Measurements from ENCODE around the gene KLF9. TPM values are rescaled to one million over a fixed set of nuclear protein-coding genes. Genes with fewer than 3 reads are reported as not detected.

The KLF9 gene
- total RNA-seq, 1 donor from 2014 or later: 98.5 TPM

GRCh38 chr9:70422371-70423043, 8.1 kb upstream of the KLF9 start:
- Histone ChIP-seq H3K4me1 (peaks cover 27% of the 10 kb centered on the region), H3K9me3 (no peaks in the 10 kb centered on the region), H3K27me3 (no peaks in the 10 kb centered on the region), H3K36me3 (no peaks in the 10 kb centered on the region), H3K27ac (peak overlapping the region; percentile 100), H3K4me3 (no peak overlapping the region)
- intact Hi-C loops (cut with DNase I): no loop called here
- peak in 1 of 2 donors; percentile 86 for DNase-seq (ENCODE audit: extremely low spot score in 2 of 2)
- TF ChIP-seq POLR2A (IDR thresholded peaks at IDR 0.05): no peak
- TF ChIP-seq POLR2AphosphoS5 (IDR thresholded peaks at IDR 0.05; ENCODE audit: insufficient read depth in 1 of 2, low read depth in 1 of 2): no peak
- TF ChIP-seq, protein P1, sequence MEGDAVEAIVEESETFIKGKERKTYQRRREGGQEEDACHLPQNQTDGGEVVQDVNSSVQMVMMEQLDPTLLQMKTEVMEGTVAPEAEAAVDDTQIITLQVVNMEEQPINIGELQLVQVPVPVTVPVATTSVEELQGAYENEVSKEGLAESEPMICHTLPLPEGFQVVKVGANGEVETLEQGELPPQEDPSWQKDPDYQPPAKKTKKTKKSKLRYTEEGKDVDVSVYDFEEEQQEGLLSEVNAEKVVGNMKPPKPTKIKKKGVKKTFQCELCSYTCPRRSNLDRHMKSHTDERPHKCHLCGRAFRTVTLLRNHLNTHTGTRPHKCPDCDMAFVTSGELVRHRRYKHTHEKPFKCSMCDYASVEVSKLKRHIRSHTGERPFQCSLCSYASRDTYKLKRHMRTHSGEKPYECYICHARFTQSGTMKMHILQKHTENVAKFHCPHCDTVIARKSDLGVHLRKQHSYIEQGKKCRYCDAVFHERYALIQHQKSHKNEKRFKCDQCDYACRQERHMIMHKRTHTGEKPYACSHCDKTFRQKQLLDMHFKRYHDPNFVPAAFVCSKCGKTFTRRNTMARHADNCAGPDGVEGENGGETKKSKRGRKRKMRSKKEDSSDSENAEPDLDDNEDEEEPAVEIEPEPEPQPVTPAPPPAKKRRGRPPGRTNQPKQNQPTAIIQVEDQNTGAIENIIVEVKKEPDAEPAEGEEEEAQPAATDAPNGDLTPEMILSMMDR (IDR thresholded peaks at IDR 0.05): no peak

- intact Hi-C loops (cut with DNase I): loop anchor here (1.0 to 2.0 kb wide), 2 partner anchors 59 to 179 kb away; no protein-coding TSS in a partner anchor
- no peaks in the 10 kb centered on the region for H3K9me3 ChIP-seq
- TF ChIP-seq, protein P1 (IDR thresholded peaks at IDR 0.05): no peak
- TF ChIP-seq POLR2A (IDR thresholded peaks at IDR 0.05) (no peak), POLR2AphosphoS5 (IDR thresholded peaks at IDR 0.05; ENCODE audit: insufficient read depth in 1 of 2, low read depth in 1 of 2) (peak in 1 of 2 donors; percentile 39)
- no peaks in the 10 kb centered on the region for H3K27me3 ChIP-seq
- H3K36me3 ChIP-seq: no peaks in the 10 kb centered on the region
- H3K27ac ChIP-seq: peak overlapping the region; percentile 100
- peaks cover 36% of the 10 kb centered on the region for H3K4me1 ChIP-seq
- DNase-seq (ENCODE audit: extremely low spot score in 2 of 2): peak in 1 of 2 donors; percentile 94
- peak overlapping the region; percentile 56 to 71 for H3K4me3 ChIP-seq
Observed at GRCh38 chr9:70421272-70422180, 7.1 kb upstream of the KLF9 start.

DNA sequence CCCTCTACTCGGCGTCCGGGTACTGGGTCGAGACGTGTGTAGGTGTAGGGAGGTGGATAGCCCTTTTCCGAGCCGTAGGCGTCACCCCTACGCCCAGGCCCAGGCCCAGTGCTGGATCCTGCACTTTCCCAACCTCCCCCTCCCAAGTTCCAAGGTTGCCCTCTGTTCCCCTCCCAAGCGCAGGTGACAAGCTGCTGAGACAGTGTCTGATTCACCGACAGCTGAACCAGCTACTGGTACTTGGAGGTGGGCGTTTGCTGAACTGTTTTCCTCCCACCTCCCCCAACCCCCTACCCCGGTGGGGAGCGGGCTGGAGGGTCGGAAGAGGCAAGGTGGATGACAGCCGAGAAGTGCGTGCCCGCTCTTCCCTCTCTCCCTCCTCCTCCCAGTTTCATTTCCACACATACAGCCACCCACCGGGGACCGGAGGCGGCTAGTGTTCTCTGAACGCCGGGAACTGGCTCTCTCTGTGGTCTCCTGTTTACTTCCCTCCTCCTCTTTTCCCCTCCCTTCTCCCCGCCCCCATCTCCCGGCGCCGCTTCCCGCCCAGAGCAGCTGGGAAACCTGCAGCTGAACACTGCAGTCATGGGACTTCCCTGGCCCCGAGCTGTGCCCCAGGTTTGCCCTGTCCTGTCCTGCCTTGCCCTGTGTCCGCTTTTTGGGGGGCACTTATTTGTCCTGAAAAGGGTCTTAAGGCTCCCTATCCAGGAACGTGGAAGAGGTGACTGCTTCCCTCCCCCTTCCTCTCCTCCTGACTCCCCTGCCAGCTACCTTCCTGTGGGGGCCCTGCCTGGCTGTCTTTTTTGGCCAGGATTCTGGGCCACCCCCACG, 6.2 kb upstream of the KLF9 start:
- H3K27me3 ChIP-seq: no peaks in the 10 kb centered on the region
- peak overlapping the region; percentile 100 for H3K27ac ChIP-seq
- intact Hi-C loops (cut with DNase I): loop anchor here (1.0 to 2.0 kb wide), 2 partner anchors 60 to 180 kb away; no protein-coding TSS in a partner anchor
- DNase-seq (ENCODE audit: extremely low spot score in 2 of 2): peak in 1 of 2 donors; percentile 99
- H3K9me3 ChIP-seq: no peaks in the 10 kb centered on the region
- H3K36me3 ChIP-seq: no peaks in the 10 kb centered on the region
- TF ChIP-seq POLR2AphosphoS5 (IDR thresholded peaks at IDR 0.05; ENCODE audit: insufficient read depth in 1 of 2, low read depth in 1 of 2): peak; percentile 94 to 96
- TF ChIP-seq, protein P1 (IDR thresholded peaks at IDR 0.05): no peak
- peak in 1 of 2 donors; percentile 74 for TF ChIP-seq POLR2A (IDR thresholded peaks at IDR 0.05)
- peak overlapping the region; percentile 56 to 71 for H3K4me3 ChIP-seq
- H3K4me1 ChIP-seq: peaks cover 44% of the 10 kb centered on the region

- Histone ChIP-seq H3K27me3 (no peaks in the 10 kb centered on the region), H3K27ac (peak overlapping the region; percentile 100), H3K4me3 (peak overlapping the region; percentile 56 to 71), H3K9me3 (no peaks in the 10 kb centered on the region), H3K4me1 (peaks cover 53% of the 10 kb centered on the region), H3K36me3 (no peaks in the 10 kb centered on the region)
- peak in 1 of 2 donors; percentile 73 for TF ChIP-seq POLR2A (IDR thresholded peaks at IDR 0.05)
- TF ChIP-seq POLR2AphosphoS5 (IDR thresholded peaks at IDR 0.05; ENCODE audit: insufficient read depth in 1 of 2, low read depth in 1 of 2): peak in 1 of 2 donors; percentile 88
- TF ChIP-seq, protein P1 (IDR thresholded peaks at IDR 0.05): no peak
- intact Hi-C loops (cut with DNase I): loop anchor here (2.0 kb wide), 1 partner anchor 181 kb away; no protein-coding TSS in a partner anchor
- DNase-seq (ENCODE audit: extremely low spot score in 2 of 2): peak in 1 of 2 donors; percentile 99
Observed at GRCh38 chr9:70419556-70420440, 5.3 kb upstream of the KLF9 start.

Data from vagina (tissue), 2 donors.